Measurements from ENCODE around the gene LUZP4.

- TF ChIP-seq CTCF (conservative IDR thresholded peaks at IDR 0.05) = no peak
- no peak for TF ChIP-seq ZFX (IDR thresholded peaks at IDR 0.05)
These were observed 30.2 kb upstream of the LUZP4 start for GRCh38 chrX:115259238-115259875.
